Nephron (organoid): Measurements from ENCODE around the gene OR52K2.
A peak's percentile ranks its signal among the peaks of the same experiment; 100 is the strongest.

Source experiments
- H3K27ac Mint-ChIP-seq, 3 experiments: 2 replicates each; pipeline ENCODE4 v1.8.0; 2020; ENCODE audit warnings: mixed read lengths in 3 of 3, mild to moderate bottlenecking in 2 of 3, moderate library complexity in 1 of 3
- H3K27me3 Mint-ChIP-seq: 2 replicates; pipeline ENCODE4 v1.8.0; 2021; ENCODE audit warnings: low read depth, mild to moderate bottlenecking, moderate library complexity, mixed read lengths
- H3K36me3 Mint-ChIP-seq: 2 replicates; pipeline ENCODE4 v1.8.0; 2020; ENCODE audit warnings: low read depth, mixed read lengths
- H3K4me1 Mint-ChIP-seq: 2 replicates; pipeline ENCODE4 v1.8.0; 2020; ENCODE audit warnings: mixed read lengths
- H3K4me3 Mint-ChIP-seq, 3 experiments: 2 replicates each; pipeline ENCODE4 v1.8.0; 2020; ENCODE audit warnings: mild to moderate bottlenecking in 3 of 3, mixed read lengths in 3 of 3, moderate library complexity in 2 of 3
- H3K9me3 Mint-ChIP-seq: 2 replicates; pipeline ENCODE4 v1.8.0; 2020; ENCODE audit warnings: mixed read lengths
- TF ChIP-seq, protein P1 (sequence below), 3 experiments: fragments of 200-600 bp; sonication (generic); IDR thresholded peaks; one replicate each; pipeline ENCODE4 v1.5.0; 2021; ENCODE audit warnings: antibody characterized with exemption in 3 of 3; ENCODE audit not compliant: unreplicated experiment in 3 of 3

OR52K2 gene

DNA sequence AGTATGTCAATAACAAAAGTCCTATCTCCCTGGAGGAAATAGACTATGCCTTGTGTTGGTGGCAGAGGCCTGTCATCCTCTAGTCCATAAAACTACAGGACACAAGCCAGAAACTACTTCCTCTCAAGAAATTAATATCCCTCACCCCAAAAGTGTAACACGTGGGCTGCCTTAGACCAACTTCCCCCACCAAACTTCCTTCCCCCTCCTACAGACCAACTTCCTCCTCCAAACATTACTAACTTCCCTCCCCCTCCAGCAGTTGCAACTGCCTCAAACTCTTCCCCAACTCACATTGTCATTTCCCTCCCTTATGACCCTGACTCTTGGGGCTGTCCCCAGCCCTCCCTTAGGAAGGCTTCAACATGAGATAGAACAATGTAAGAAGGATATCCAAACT lies 6.3 kb downstream of the OR52K2 start:
- Mint-ChIP-seq H3K4me3 (no peak overlapping the region), H3K9me3 (no peaks in the 10 kb centered on the region)

DNA sequence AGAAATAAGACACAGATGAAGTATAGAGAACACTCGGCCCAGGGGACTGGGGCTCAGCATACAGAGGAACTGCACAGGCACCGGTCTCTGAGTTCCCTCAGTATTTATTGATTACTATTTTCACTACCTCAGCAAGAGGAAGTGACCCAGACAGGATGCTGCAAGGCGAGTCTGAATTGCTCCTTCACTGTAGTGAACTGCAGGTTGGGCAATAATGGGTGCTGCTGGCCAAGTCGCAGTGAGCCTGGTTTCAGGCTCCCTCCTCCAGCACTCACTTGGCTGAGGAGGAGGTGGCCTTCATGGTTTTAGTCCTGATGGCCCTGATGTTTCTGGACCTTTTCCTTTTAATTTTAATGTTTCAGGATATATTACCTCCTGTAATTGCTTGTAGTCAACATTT lies 10.4 kb downstream of the OR52K2 start:
- peaks cover 3% of the 10 kb centered on the region for H3K27me3 Mint-ChIP-seq
- TF ChIP-seq, protein P1, sequence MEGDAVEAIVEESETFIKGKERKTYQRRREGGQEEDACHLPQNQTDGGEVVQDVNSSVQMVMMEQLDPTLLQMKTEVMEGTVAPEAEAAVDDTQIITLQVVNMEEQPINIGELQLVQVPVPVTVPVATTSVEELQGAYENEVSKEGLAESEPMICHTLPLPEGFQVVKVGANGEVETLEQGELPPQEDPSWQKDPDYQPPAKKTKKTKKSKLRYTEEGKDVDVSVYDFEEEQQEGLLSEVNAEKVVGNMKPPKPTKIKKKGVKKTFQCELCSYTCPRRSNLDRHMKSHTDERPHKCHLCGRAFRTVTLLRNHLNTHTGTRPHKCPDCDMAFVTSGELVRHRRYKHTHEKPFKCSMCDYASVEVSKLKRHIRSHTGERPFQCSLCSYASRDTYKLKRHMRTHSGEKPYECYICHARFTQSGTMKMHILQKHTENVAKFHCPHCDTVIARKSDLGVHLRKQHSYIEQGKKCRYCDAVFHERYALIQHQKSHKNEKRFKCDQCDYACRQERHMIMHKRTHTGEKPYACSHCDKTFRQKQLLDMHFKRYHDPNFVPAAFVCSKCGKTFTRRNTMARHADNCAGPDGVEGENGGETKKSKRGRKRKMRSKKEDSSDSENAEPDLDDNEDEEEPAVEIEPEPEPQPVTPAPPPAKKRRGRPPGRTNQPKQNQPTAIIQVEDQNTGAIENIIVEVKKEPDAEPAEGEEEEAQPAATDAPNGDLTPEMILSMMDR (IDR thresholded peaks at IDR 0.05; ENCODE audit: unreplicated experiment in 3 of 3) = no peak
- H3K4me1 Mint-ChIP-seq = peaks cover 25% of the 10 kb centered on the region
- H3K4me3 Mint-ChIP-seq = no peak overlapping the region
- peak overlapping the region in 2 of 3 experiments; percentile 13 to 76 for H3K27ac Mint-ChIP-seq
- H3K36me3 Mint-ChIP-seq = no peaks in the 10 kb centered on the region
- peaks cover 4% of the 10 kb centered on the region for H3K9me3 Mint-ChIP-seq

More for the DNA sequence above, 6.3 kb downstream of the OR52K2 start:
- Mint-ChIP-seq H3K27me3 (peaks cover 8% of the 10 kb centered on the region), H3K27ac (no peak overlapping the region), H3K36me3 (no peaks in the 10 kb centered on the region), H3K4me1 (peaks cover 19% of the 10 kb centered on the region)
- TF ChIP-seq, protein P1 (IDR thresholded peaks at IDR 0.05; ENCODE audit: unreplicated experiment in 3 of 3) = no peak

DNA sequence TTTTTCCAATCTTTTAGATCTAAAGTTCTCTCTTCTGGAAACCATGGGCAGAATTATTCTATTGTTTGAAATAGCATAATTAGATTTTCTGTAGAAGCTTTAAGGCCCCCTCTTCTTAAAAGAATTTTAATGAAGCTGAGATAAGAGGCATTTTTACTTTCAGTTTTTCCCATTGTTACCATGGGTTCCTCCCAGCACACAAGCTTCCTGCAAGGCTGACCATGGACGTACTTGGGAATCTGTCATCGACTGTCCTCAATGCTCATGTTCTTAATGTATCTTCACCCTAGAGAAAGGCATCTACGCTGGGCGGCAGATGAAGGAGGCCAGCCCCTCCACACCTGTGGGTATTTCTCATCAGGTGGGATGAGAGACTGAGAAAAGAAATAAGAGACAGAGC lies 11.1 kb downstream of the OR52K2 start:
- Mint-ChIP-seq H3K4me3 (peak overlapping the region in 1 of 3 experiments; percentile 17), H3K27ac (peak overlapping the region; percentile 13 to 76 (median 46)), H3K4me1 (peaks cover 26% of the 10 kb centered on the region), H3K9me3 (peaks cover 9% of the 10 kb centered on the region), H3K27me3 (peaks cover 3% of the 10 kb centered on the region), H3K36me3 (no peaks in the 10 kb centered on the region)
- TF ChIP-seq, protein P1 (IDR thresholded peaks at IDR 0.05; ENCODE audit: unreplicated experiment in 3 of 3) = no peak

DNA sequence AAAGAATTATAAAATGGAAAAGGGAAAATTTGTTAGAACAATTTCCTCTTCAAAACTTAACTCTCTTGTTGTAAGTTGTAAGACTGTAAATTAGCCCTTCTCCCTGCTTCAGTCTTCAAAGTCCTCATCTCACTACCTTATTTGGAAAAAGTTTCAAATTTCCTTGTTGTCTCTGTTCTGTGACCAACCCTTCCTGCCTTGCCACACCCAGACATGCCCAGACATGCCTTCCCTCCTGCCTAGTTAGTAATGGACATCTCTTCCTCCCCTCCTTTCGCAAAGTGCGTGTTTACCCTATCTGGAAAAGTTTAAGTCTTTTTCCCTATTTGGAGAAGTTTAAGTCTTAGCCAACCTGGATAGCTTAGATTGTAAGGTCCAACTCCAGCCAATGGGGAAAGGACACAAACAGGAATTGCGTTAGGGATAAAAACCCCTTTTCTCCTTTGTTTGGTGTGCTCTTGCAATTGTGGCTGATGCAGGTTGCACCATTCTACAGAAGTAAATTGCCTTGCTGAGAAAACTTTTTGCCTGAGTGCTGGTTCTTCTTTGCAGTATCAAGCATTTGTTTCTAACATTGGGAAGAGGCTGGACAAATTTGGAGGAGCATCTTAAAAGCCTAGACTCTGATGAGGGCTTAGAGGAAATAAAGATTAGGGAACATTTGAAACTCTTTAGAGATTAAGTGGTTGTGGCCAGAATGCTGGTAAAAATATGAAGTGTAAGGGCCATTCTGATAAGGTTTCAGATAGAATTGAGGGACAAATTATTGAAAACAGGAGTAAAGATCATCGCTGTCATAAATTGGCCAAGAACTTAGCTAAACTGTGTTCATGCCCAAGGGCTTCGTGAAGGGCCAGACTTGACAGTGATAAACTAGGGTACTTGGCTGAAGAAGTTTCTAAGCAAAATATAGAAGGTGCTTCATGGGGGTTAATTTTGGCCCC lies 15.4 kb downstream of the OR52K2 start:
- H3K27ac Mint-ChIP-seq = peak overlapping the region in 1 of 3 experiments; percentile 9

DNA sequence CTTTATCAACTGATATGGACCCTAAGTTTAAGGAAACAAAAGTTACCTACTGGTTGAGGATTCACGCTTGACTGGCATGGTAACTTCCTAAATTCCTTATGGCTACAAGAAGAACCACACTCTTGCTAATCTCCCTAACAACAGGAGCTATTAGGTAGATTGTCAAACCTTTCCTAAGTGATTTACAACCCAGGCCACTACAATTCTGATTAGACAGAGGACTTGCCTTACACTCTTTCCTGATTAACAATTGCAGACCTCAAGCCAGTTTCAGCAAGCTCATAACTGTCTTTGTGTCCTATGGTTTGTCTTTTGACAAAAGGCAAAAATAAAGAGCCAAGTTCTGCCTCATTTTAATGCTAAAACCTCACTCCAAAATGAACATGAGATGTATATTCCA lies 16.3 kb downstream of the OR52K2 start:
- Mint-ChIP-seq H3K9me3 (peaks cover 9% of the 10 kb centered on the region), H3K27me3 (no peaks in the 10 kb centered on the region), H3K27ac (no peak overlapping the region), H3K4me3 (no peak overlapping the region), H3K36me3 (no peaks in the 10 kb centered on the region), H3K4me1 (peaks cover 7% of the 10 kb centered on the region)
- TF ChIP-seq, protein P1 (IDR thresholded peaks at IDR 0.05; ENCODE audit: unreplicated experiment in 3 of 3) = no peak

More for the DNA sequence above, 15.4 kb downstream of the OR52K2 start:
- peaks cover 9% of the 10 kb centered on the region for H3K9me3 Mint-ChIP-seq
- H3K36me3 Mint-ChIP-seq = no peaks in the 10 kb centered on the region
- H3K27me3 Mint-ChIP-seq = no peaks in the 10 kb centered on the region
- no peak overlapping the region for H3K4me3 Mint-ChIP-seq
- TF ChIP-seq, protein P1 (IDR thresholded peaks at IDR 0.05; ENCODE audit: unreplicated experiment in 3 of 3) = no peak
- H3K4me1 Mint-ChIP-seq = peaks cover 16% of the 10 kb centered on the region
